Keratinocyte (primary cell): Measurements from ENCODE around the gene C21orf58. TPM values are rescaled to one million over a fixed set of nuclear protein-coding genes. Genes with fewer than 3 reads are reported as not detected.

Experiments used
- DNase-seq: peaks from one replicate; pipeline ENCODE4 v3.0.0-alpha.2; 2011; ENCODE audit warnings: low read depth, missing footprints, low spot score
- FAIRE-seq: peaks from 2 replicates; lab custom pipeline; 2011; peaks lifted over from hg19 to GRCh38; lab: Jason Lieb, UNC
- H2AFZ ChIP-seq: 2 replicates; pipeline ENCODE4 v1.6.0; 2012; ENCODE audit warnings: low read length, control low read depth, inconsistent platforms; ENCODE audit not compliant: control insufficient read depth
- H3K27ac ChIP-seq: 2 replicates; pipeline ENCODE4 v1.5.1; 2011; ENCODE audit warnings: low read length; ENCODE audit not compliant: control insufficient read depth, insufficient read depth
- H3K27me3 ChIP-seq: 3 replicates; pipeline ENCODE4 v1.6.0; 2011; ENCODE audit warnings: low read length; ENCODE audit not compliant: control insufficient read depth, insufficient read depth; ENCODE audit errors: extremely low read depth
- H3K36me3 ChIP-seq, 2 experiments: 2 replicates in 1 of 2; 3 replicates in 1 of 2; pipeline ENCODE4 v1.5.1; 2011; ENCODE audit warnings: low read length in 2 of 2, mild to moderate bottlenecking in 1 of 2; ENCODE audit not compliant: control insufficient read depth in 2 of 2, insufficient read depth in 2 of 2; ENCODE audit errors: extremely low read depth in 1 of 2
- H3K4me1 ChIP-seq: 3 replicates; pipeline ENCODE4 v1.5.1; 2011; ENCODE audit warnings: low read length; ENCODE audit not compliant: control insufficient read depth, insufficient read depth; ENCODE audit errors: extremely low read depth
- H3K4me2 ChIP-seq: 3 replicates; pipeline ENCODE4 v1.6.0; 2011; ENCODE audit warnings: low read depth, low read length; ENCODE audit not compliant: control insufficient read depth, insufficient read depth; ENCODE audit errors: extremely low read depth
- H3K4me3 ChIP-seq, 3 experiments: fragments of 200-600 bp in 1 of 3; sonication (generic) in 1 of 3; 2 replicates in 2 of 3; 3 replicates in 1 of 3; pipeline ENCODE4 v1.5.1; 2011 to 2016; ENCODE audit warnings: low read length in 3 of 3, mild to moderate bottlenecking in 3 of 3, control low read depth in 2 of 3, inconsistent platforms in 1 of 3, low read depth in 1 of 3, mixed read lengths in 1 of 3, mixed run types in 1 of 3, moderate library complexity in 1 of 3; ENCODE audit not compliant: control insufficient read depth in 2 of 3, insufficient read depth in 2 of 3; ENCODE audit errors: extremely low read depth in 1 of 3
- H3K79me2 ChIP-seq: 2 replicates; pipeline ENCODE4 v1.6.0; 2012; ENCODE audit warnings: low read length; ENCODE audit not compliant: control insufficient read depth, insufficient read depth
- H3K9ac ChIP-seq: 3 replicates; pipeline ENCODE4 v1.6.0; 2011; ENCODE audit warnings: low read length; ENCODE audit not compliant: control insufficient read depth, insufficient read depth; ENCODE audit errors: extremely low read depth
- H3K9me1 ChIP-seq: 3 replicates; pipeline ENCODE4 v1.6.0; 2011; ENCODE audit warnings: low read length; ENCODE audit not compliant: control insufficient read depth, insufficient read depth; ENCODE audit errors: extremely low read depth
- H3K9me3 ChIP-seq: 2 replicates; pipeline ENCODE4 v1.5.1; 2012; ENCODE audit warnings: low read depth, low read length; ENCODE audit not compliant: control insufficient read depth
- H4K20me1 ChIP-seq: 3 replicates; pipeline ENCODE4 v1.6.0; 2011; ENCODE audit warnings: low read length; ENCODE audit not compliant: control insufficient read depth, insufficient read depth; ENCODE audit errors: extremely low read depth
- CTCF ChIP-seq, 3 experiments: IDR thresholded peaks in 1 of 3; conservative IDR thresholded peaks in 1 of 3; optimal IDR thresholded peaks in 1 of 3; 2 replicates in 2 of 3; 3 replicates in 1 of 3; pipeline versions ENCODE3 to v1.5.1; 2011; ENCODE audit warnings: low read length in 3 of 3, mild to moderate bottlenecking in 3 of 3, moderate library complexity in 2 of 3, control low read depth in 1 of 3, inconsistent platforms in 1 of 3; ENCODE audit not compliant: insufficient read depth in 2 of 3; ENCODE audit errors: extremely low read depth in 1 of 3
- EZH2 ChIP-seq: IDR thresholded peaks from one replicate; pipeline ENCODE4 v1.6.1; 2012; ENCODE audit warnings: inconsistent platforms, mild to moderate bottlenecking, low read length, moderate library complexity
- dilution Hi-C: fragments of 300-500 bp; cut with MboI; formaldehyde crosslinking; loops from one replicate; pipeline ENCODE4 v1.7.0; 2020; ENCODE audit warnings: low sequenced_read_pairs; ENCODE audit not compliant: extremely low pct_ligation_motif_present
- polyA plus RNA-seq, 5 experiments: library from polyadenylated mRNA; depleted of rRNA in 3 of 5; stranded (reverse) in 3 of 5; stranded (forward) in 1 of 5; unstranded in 1 of 5; fragments of >200 nt; gene quantifications; 1 replicate in 1 of 5; 2 replicates in 3 of 5; 3 replicates in 1 of 5; pipeline versions ENCODE4 v1.2.1 to v1.2.3, GENCODE V29; 2011 to 2012; ENCODE audit warnings: missing spikeins in 2 of 5, low read depth in 1 of 5, low replicate concordance in 1 of 5

The C21orf58 gene
- polyA plus RNA-seq, 1 donor (not counting 4 experiments of a cell fraction or from before 2014, with no cell fraction given) = 1.2 TPM

- FAIRE-seq (no peak), DNase-seq (no peak)
- Histone ChIP-seq H3K27ac (no peak overlapping the region), H2AFZ (no peak overlapping the region), H3K4me2 (no peak overlapping the region), H3K9ac (no peak overlapping the region), H3K36me3 (peaks cover 23 to 31% of the 10 kb centered on the region in 2 experiments), H3K4me3 (no peak overlapping the region), H4K20me1 (no peaks in the 10 kb centered on the region), H3K9me1 (no peaks in the 10 kb centered on the region), H3K9me3 (no peaks in the 10 kb centered on the region), H3K4me1 (no peaks in the 10 kb centered on the region), H3K27me3 (no peaks in the 10 kb centered on the region), H3K79me2 (peaks cover 20% of the 10 kb centered on the region)
- dilution Hi-C loops = no loop called here
- TF ChIP-seq EZH2 = no peak
- no peak for TF ChIP-seq CTCF (optimal IDR thresholded peaks at IDR 0.05 in 1 of 3, IDR thresholded peaks at IDR 0.05 in 1 of 3, conservative IDR thresholded peaks at IDR 0.05 in 1 of 3; ENCODE audit: extremely low read depth in 1 of 3, insufficient read depth in 2 of 3, low read length in 3 of 3)
Observed at GRCh38 chr21:46334351-46335140, 10.9 kb upstream of the C21orf58 start.

GRCh38 chr21:46329796-46330195 lies 6.1 kb upstream of the C21orf58 start:
- H3K27me3 ChIP-seq = no peaks in the 10 kb centered on the region
- H3K9ac ChIP-seq = no peak overlapping the region
- no peak overlapping the region for H2AFZ ChIP-seq
- peaks cover 48% of the 10 kb centered on the region for H3K79me2 ChIP-seq
- H3K27ac ChIP-seq = no peak overlapping the region
- no peak overlapping the region for H3K4me2 ChIP-seq
- no peaks in the 10 kb centered on the region for H4K20me1 ChIP-seq
- peaks cover 11 to 25% of the 10 kb centered on the region in 2 experiments for H3K36me3 ChIP-seq
- no peaks in the 10 kb centered on the region for H3K9me3 ChIP-seq
- dilution Hi-C loops = no loop called here
- peaks cover 12% of the 10 kb centered on the region for H3K4me1 ChIP-seq
- TF ChIP-seq EZH2 (no peak), CTCF (optimal IDR thresholded peaks at IDR 0.05 in 1 of 3, IDR thresholded peaks at IDR 0.05 in 1 of 3, conservative IDR thresholded peaks at IDR 0.05 in 1 of 3; ENCODE audit: extremely low read depth in 1 of 3, insufficient read depth in 2 of 3, low read length in 3 of 3) (no peak)
- DNase-seq = no peak
- H3K4me3 ChIP-seq = no peak overlapping the region
- peaks cover 2% of the 10 kb centered on the region for H3K9me1 ChIP-seq
- no peak for FAIRE-seq
